Neutrophil (primary cell): ENCODE results near the gene RALBP1.

Experiments
- H3K27ac ChIP-seq: fragments of 200-600 bp; sonication (generic); 2 replicates; pipeline ENCODE4 v1.5.1; 2016; ENCODE audit warnings: mild to moderate bottlenecking, moderate library complexity
- H3K27me3 ChIP-seq: fragments of 200-600 bp; sonication (generic); 2 replicates; pipeline ENCODE4 v1.6.0; 2016; ENCODE audit warnings: mild to moderate bottlenecking
- H3K36me3 ChIP-seq: fragments of 200-600 bp; sonication (generic); 2 replicates; pipeline ENCODE4 v1.5.1; 2017
- H3K4me1 ChIP-seq, 2 experiments: fragments of 200-600 bp in 1 of 2; sonication (generic) in 1 of 2; 1 replicate in 1 of 2; 2 replicates in 1 of 2; pipeline versions ENCODE4 v1.5.1 to v1.6.1; 2013 to 2016; ENCODE audit warnings: low read depth in 1 of 2, low read length in 1 of 2, mild to moderate bottlenecking in 1 of 2, moderate library complexity in 1 of 2; ENCODE audit not compliant: control insufficient read depth in 1 of 2, insufficient read depth in 1 of 2
- H3K4me3 ChIP-seq, 2 experiments: fragments of 200-600 bp in 1 of 2; sonication (generic) in 1 of 2; 1 replicate in 1 of 2; 2 replicates in 1 of 2; pipeline ENCODE4 v1.5.1; 2013 to 2016; ENCODE audit warnings: low read depth in 1 of 2, low read length in 1 of 2, mild to moderate bottlenecking in 1 of 2, moderate library complexity in 1 of 2
- H3K9me3 ChIP-seq: fragments of 200-600 bp; sonication (generic); 2 replicates; pipeline ENCODE4 v1.5.1; 2016
- TF ChIP-seq, protein P1 (sequence below): fragments of 200-600 bp; sonication (generic); IDR thresholded peaks from 2 replicates; pipeline ENCODE4 v1.5.1; 2016; ENCODE audit warnings: antibody characterized with exemption

RALBP1 gene

DNA sequence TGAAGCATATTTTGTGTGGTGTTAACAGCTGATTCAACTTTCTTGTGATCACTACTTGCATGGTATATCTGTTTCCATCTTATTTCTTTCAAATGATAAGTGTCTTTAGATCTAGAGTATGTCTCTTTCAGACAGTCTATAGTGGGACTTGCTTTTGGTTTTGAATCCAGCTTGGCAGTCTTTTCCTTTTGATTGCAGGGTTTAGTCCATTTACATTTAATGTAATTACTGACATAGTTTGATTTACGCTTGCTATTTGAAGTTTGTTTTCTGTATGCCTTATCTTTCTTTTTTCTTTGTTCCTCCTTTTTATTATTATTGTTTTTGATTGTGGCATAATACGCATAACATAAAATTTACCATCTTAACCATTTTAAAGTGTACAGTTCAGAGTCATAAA lies 9.2 kb upstream of the RALBP1 start:
- H3K4me1 ChIP-seq = no peaks in the 10 kb centered on the region
- TF ChIP-seq, protein P1, sequence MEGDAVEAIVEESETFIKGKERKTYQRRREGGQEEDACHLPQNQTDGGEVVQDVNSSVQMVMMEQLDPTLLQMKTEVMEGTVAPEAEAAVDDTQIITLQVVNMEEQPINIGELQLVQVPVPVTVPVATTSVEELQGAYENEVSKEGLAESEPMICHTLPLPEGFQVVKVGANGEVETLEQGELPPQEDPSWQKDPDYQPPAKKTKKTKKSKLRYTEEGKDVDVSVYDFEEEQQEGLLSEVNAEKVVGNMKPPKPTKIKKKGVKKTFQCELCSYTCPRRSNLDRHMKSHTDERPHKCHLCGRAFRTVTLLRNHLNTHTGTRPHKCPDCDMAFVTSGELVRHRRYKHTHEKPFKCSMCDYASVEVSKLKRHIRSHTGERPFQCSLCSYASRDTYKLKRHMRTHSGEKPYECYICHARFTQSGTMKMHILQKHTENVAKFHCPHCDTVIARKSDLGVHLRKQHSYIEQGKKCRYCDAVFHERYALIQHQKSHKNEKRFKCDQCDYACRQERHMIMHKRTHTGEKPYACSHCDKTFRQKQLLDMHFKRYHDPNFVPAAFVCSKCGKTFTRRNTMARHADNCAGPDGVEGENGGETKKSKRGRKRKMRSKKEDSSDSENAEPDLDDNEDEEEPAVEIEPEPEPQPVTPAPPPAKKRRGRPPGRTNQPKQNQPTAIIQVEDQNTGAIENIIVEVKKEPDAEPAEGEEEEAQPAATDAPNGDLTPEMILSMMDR = no peak
- H3K9me3 ChIP-seq = peaks cover 8% of the 10 kb centered on the region
- H3K27ac ChIP-seq = no peak overlapping the region
- no peaks in the 10 kb centered on the region for H3K36me3 ChIP-seq
- no peak overlapping the region for H3K4me3 ChIP-seq
- no peaks in the 10 kb centered on the region for H3K27me3 ChIP-seq

DNA sequence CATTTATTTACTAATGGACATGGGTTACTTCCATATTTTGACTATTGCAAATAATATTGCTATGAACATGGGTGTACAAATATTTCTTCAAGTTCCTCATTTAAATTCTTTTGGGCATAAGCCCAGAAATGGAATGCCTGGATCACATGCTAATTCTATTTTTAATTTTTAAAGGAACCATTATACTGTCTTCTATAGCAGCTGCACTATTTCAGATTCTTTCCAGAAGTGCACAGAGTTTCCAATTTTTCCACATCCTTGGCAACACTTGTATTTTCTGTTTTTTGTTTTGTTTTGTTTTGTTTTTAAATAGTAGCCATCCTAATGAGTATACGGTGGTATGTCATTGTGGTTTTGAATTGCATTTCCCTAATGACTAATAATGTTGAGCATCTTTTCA lies 8.5 kb upstream of the RALBP1 start:
- peaks cover 8% of the 10 kb centered on the region for H3K9me3 ChIP-seq
- TF ChIP-seq, protein P1 = no peak
- no peaks in the 10 kb centered on the region for H3K4me1 ChIP-seq
- H3K27me3 ChIP-seq = no peaks in the 10 kb centered on the region
- no peaks in the 10 kb centered on the region for H3K36me3 ChIP-seq
- H3K4me3 ChIP-seq = no peak overlapping the region
- no peak overlapping the region for H3K27ac ChIP-seq

DNA sequence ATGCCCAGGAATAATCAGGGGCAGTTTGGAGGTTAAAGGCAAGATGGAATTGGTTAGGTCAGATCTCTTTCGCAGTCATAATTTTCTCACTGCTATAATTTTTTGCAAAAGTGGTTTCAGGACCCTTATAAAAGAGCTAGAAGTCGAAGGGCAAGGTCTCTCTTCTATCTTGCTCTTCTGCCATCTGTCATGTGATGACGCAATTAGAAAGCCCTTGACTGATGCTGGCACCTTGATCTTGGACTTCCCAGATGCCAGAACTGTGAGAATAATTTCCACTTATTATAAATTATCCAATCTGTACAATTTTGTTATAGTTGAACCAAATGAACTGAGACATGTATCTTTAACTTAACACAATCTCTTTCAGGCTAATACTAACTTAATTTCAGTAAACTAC lies 6.3 kb upstream of the RALBP1 start:
- Histone ChIP-seq H3K4me1 (peaks cover 3 to 6% of the 10 kb centered on the region in 2 experiments), H3K36me3 (no peaks in the 10 kb centered on the region), H3K4me3 (no peak overlapping the region), H3K27ac (no peak overlapping the region), H3K9me3 (peaks cover 8% of the 10 kb centered on the region), H3K27me3 (no peaks in the 10 kb centered on the region)
- TF ChIP-seq, protein P1 = no peak

DNA sequence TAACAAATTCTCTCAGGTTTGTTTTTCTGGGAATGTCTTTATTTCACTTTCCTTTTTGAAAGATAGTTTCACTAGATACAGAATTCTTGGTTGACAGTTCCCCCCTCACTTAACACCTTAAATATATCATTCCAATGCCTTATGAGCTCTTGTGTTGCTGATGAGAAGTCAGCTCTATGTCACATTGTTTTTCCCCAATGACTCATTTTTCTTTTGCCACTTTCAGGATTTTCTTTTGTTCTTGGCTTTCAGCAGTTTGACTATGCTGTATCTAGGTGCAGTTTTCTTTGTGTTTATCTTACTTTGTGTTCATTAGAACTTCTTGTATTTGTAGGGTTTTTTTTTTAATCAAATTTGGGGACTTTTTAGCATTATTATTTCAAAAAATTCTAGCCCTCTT lies 5.6 kb upstream of the RALBP1 start:
- Histone ChIP-seq H3K4me3 (no peak overlapping the region), H3K9me3 (peaks cover 8% of the 10 kb centered on the region), H3K4me1 (peaks cover 10 to 13% of the 10 kb centered on the region in 2 experiments), H3K27ac (no peak overlapping the region), H3K27me3 (no peaks in the 10 kb centered on the region), H3K36me3 (no peaks in the 10 kb centered on the region)
- TF ChIP-seq, protein P1 = no peak

DNA sequence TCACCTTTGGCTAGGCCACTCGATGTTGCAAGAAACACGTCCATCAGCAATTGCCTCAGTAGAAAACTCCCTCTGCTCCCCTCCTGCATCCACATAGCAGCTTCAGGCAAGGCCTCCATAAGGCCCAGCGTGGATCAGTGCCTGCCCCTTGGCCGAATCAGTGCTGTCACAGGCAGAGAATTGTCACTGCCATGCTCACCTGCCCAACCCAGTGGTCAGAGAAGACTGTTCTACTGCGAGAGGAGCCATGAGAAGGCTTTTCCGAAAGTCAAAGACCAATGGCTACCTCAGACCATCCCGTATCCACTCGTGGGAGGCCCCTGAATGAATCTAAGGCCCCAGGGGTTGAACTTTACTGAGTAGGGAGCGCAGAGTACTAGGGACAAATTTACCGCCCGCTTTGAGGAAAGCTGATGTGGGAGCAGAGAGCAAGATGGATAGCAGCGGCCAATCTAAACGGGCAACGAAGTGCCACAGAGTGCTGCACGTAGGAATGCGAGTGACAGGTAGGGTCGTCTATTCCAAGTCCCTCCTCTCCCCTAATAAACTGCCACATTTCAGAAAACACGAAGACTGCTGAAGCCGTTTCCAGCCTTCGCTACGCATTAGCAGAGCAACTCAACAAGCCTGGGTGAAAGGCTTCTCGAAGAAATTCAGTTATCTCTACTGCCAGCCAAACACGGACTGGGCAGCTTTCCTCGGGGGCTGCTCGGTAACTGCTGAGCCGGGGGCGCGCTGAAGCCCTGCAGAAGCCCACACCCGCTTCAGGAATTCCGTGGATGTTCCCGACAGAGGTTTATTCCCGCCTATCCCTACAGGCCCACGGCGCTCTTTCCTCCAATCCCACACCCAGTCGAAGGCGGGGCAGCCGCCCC lies 968 bp upstream of the RALBP1 start:
- Histone ChIP-seq H3K27ac (peak overlapping the region; percentile 94), H3K4me1 (peaks cover 32 to 38% of the 10 kb centered on the region in 2 experiments), H3K27me3 (no peaks in the 10 kb centered on the region), H3K9me3 (no peaks in the 10 kb centered on the region), H3K36me3 (peaks cover 11% of the 10 kb centered on the region), H3K4me3 (peak overlapping the region; percentile 75 to 98)
- TF ChIP-seq, protein P1 = no peak
